GM21717 (cell line): ENCODE measurements around the gene ZNF622.
"Not testable (repeated sequence)": the region's sequence is repeated elsewhere in the genome, so short reads cannot be mapped to it uniquely, and the experiment has no call there.

Experiments
- ATAC-seq: cut with Tn5 transposase; IDR thresholded peaks from one replicate; pipeline ENCODE4 v1.9.1; 2021; ENCODE audit warnings: mild to moderate bottlenecking, moderate library complexity; ENCODE audit not compliant: unreplicated experiment

The ZNF622 gene

GRCh38 chr5:16480821-16481538 is 15.4 kb upstream of the ZNF622 start:
- no peak for ATAC-seq

DNA sequence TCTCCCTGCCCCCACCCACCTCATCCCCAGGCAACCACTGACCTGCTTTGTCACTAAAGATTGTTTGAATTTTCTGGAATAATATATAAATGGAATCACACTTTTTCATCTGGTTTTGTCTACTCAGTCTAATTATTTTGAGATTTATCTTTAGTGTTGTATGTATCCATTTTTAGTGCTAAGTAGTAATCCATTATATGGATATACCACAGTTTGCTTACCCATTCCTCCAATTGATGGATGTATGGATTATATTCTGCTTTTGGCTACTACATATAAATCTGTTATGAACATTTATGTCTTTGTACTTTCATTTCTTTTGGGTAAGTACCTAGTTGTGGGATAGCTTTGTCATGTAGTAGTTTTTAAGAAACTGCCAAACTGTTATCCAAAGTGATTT is 14.5 kb upstream of the ZNF622 start:
- no peak for ATAC-seq

GRCh38 chr5:16477541-16477940 is 11.9 kb upstream of the ZNF622 start:
- no peak for ATAC-seq

DNA sequence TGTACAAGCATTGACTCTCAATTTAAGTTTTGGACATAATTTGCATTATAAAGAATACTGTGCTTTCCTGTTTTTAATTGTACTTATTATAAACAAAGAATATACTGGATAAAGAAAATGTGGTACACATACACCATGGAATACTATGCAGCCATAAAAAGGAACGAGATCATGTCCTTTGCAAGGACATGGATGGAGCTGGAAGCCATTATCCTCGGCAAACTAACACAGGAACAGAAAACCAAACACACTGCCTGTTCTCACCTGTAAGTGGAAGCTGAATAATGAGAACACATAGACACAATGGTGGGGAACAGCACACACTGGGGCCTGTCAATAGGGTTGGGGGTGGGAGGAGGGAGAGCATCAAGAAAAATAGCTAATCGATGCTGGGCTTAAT is 10.8 kb upstream of the ZNF622 start:
- not testable (repeated sequence) for ATAC-seq

DNA sequence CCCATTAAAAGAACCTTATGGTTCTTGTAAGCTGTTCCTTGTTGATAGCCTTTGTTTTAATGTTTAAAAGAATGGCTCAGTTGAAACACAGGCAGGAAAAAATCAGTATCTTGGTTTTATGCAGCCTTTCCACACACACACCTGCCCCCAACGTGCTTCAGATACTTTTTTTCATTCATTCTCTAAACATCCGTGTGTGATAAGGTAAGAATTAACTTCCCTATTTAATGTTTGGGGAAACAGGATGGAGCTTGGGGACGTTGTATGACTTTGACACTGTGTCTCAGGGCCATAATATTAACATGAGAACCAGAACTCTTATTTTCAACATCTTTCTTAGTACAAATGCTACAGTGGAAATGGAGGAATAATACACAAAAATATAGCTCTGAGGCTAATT is 5.8 kb upstream of the ZNF622 start:
- ATAC-seq: no peak

DNA sequence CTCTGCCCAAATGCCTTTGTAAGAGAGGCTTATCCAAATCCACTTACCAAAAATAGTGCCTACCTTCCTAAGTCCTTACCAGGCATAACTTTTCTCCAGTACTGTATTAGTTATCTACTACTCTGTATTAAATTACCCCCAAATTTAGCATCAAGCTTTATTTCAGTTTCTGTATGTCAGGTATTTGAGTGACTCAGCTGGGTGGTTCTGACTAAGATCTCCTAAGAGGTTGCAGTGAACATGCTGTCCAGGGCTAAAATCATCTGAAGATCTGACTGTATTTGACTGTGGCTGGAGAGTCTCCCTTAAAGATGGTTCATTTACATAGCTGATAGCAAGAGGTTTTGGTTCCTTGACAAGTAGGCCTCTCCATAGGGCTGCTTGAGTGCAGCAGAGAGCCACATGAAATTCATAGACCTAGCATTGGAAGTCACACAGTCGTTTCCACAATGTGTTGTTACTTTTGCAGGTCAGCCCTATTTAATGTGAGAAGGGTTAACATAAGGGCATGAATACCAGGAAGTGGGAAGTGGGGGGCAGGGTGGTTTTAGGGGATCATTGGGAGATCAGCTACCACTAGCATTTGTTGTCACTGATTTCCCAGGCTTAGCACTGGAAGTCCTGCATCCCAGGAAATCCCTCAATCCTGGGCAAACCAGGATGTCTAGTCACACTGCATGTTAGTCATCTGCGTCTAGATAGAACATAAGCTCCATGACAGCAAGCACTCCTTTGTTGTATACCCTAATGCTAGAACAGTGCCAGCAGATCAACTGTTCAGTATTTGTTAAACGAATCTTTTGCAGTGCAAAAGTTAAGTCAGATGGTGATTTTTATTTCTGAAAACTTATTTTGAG is 2.0 kb upstream of the ZNF622 start:
- peak; percentile 86 for ATAC-seq

- no peak for ATAC-seq
Observed at GRCh38 chr5:16464664-16465543, 696 bp downstream of the ZNF622 start.

- ATAC-seq: no peak
Observed at GRCh38 chr5:16464231-16464630, 1.4 kb downstream of the ZNF622 start.

DNA sequence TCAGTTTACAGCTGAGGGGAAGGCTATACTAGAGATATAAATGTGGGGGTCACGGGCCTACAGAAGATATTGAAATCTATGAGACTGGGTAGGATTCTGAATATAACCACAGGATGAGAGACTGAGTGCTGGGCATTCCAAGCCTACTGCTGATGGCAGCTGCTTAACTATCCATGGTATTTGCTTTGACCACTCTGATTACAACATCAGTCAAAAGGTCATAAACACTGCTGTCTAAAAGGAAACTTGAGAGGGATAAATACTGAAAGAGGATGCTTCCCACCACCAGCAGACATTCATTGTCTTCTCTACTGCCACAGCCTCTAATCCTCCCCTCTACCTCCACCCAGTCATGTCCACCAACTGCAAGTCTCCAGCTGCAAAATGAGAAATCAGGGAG is 3.8 kb downstream of the ZNF622 start:
- ATAC-seq: no peak

- no peak for ATAC-seq
Observed at GRCh38 chr5:16461026-16461425, 4.6 kb downstream of the ZNF622 start.

DNA sequence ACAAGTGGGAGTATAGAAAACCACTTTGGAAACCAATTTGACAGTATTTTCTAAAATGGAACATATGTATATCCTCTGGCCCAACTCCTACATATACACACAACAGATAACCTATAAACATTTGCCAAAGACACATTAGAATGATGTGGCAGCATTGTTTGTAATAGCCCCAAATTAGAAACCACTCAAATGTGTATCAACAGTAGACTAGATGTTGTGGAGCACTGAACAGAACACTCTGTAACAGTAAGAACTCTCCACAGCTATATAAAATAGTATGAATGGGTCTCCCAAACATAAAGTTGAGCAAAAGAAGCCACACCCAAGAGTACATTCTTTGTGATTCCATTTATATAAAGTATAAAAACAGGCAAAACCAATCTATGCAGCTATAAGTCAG is 6.1 kb downstream of the ZNF622 start:
- ATAC-seq: no peak

DNA sequence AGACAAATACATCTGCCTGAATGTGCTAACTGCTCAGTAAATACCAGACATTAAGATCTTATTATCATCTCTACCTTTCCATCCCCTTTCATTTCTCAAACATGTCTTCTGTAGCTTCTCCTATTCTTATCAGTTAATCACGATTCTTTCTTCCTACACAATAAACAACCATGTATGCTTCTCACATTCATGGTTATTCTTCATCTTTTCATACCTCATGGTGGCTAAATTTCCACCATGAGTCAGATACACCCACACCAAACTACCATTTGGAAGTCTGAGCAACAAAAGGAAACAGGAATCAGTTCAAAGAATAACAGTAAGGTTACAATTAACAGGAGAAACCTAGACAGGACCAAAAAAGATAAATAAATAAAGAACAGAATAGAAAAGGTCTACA is 7.7 kb downstream of the ZNF622 start:
- ATAC-seq: no peak

- no peak for ATAC-seq
Observed at GRCh38 chr5:16457451-16457850, 8.1 kb downstream of the ZNF622 start.

GRCh38 chr5:16456103-16456832 is 9.3 kb downstream of the ZNF622 start:
- ATAC-seq: peak; percentile 61

GRCh38 chr5:16455668-16456067 is 9.9 kb downstream of the ZNF622 start:
- peak; percentile 43 for ATAC-seq

DNA sequence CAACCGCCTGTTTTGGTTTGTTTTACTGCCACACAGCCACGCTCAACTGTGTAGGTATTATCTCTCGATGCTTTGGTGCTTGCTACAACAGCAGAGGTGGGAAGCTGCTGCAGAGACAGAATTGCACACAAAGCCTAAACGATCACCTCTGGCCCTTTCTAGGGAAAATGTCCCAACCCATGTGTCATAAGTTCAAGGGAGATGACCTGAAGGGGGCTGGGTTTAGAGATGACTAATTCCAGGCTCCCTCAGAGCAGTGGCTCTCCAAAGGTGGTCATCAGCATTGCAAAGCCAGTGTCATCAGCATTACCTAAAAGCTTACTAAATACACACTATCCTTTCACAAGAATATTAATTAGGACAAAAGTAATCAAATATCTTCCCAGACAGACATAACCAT is 10.9 kb downstream of the ZNF622 start:
- no peak for ATAC-seq

GRCh38 chr5:16453609-16454008 is 12.0 kb downstream of the ZNF622 start:
- ATAC-seq: no peak

- peak; percentile 74 for ATAC-seq
Observed at GRCh38 chr5:16450163-16450562, 15.4 kb downstream of the ZNF622 start.

DNA sequence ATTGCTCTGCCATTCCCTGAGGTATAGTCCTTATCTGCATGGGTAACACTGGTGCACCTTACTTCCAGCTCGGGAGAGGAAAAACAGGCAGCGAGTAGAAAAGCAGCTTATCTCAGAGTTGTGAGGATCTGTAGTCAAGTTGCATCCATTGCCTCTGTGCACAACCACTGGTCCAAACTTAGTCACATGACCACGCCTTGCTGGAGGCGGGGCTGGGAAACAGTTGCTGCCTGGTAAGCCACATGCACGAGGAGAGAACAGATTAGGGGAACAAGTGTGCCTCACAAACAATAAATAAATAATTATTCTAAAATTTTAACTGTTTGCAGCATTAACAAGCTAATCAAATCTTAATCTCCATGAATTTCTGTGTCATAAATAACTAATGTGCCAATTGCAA is 18.6 kb downstream of the ZNF622 start:
- ATAC-seq: no peak

DNA sequence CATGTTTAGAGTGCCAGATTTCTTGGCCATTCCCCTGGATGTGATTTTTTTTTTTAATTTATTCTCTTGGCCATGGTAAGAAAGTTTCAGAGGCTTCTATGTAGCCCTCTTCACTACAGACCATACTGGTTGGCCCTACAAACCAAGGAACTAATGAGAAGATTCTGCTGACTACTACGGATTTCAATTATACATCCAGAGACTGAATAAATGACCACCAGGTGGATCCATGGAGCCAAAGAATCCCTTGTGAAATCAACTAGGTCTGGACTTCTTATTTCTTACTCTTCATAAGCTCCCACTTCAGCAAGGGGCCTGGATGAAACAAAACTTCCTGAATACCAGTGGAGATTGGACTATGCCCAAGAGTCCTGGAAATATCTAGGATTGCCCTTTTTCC is 27.6 kb downstream of the ZNF622 start:
- no peak for ATAC-seq
